NK-92 treated with Interleukin-12 subunit alpha and Interleukin-12 subunit beta, amount 100 ng/mL, for 24 hours (cell line): ENCODE measurements around the gene PEAK1.

Experiments
- DNase-seq: peaks from one replicate; lab custom pipeline; 2025; lab: John Stamatoyannopoulos, UW

Gene PEAK1

GRCh38 chr15:77402740-77403379 is 17.0 kb downstream of the PEAK1 start:
- no peak for DNase-seq

- no peak for DNase-seq
Observed at GRCh38 chr15:77400258-77400657, 19.6 kb downstream of the PEAK1 start.

- DNase-seq, result no peak
Observed at GRCh38 chr15:77398927-77399326, 21.0 kb downstream of the PEAK1 start.

GRCh38 chr15:77396692-77397091 is 23.2 kb downstream of the PEAK1 start:
- DNase-seq, result no peak

GRCh38 chr15:77395013-77395774 is 24.7 kb downstream of the PEAK1 start:
- DNase-seq, result no peak

- DNase-seq, result no peak
Observed at GRCh38 chr15:77393471-77393840, 26.4 kb downstream of the PEAK1 start.

- no peak for DNase-seq
Observed at GRCh38 chr15:77392762-77393470, 27.0 kb downstream of the PEAK1 start.

- no peak for DNase-seq
Observed at GRCh38 chr15:77391372-77391951, 28.4 kb downstream of the PEAK1 start.

GRCh38 chr15:77387365-77388105 is 32.4 kb downstream of the PEAK1 start:
- DNase-seq, result no peak

GRCh38 chr15:77386626-77387025 is 33.3 kb downstream of the PEAK1 start:
- no peak for DNase-seq

GRCh38 chr15:77384589-77385359 is 35.1 kb downstream of the PEAK1 start:
- no peak for DNase-seq

GRCh38 chr15:77384086-77384485 is 35.8 kb downstream of the PEAK1 start:
- no peak for DNase-seq

- DNase-seq, result no peak
Observed at GRCh38 chr15:77380033-77380432, 39.9 kb downstream of the PEAK1 start.

- DNase-seq, result no peak
Observed at GRCh38 chr15:77376770-77377169, 43.1 kb downstream of the PEAK1 start.

- DNase-seq, result no peak
Observed at GRCh38 chr15:77375133-77375532, 44.8 kb downstream of the PEAK1 start.

- DNase-seq, result no peak
Observed at GRCh38 chr15:77373441-77373840, 46.5 kb downstream of the PEAK1 start.

GRCh38 chr15:77371850-77372563 is 47.9 kb downstream of the PEAK1 start:
- DNase-seq, result no peak

- DNase-seq, result no peak
Observed at GRCh38 chr15:77370580-77370979, 49.3 kb downstream of the PEAK1 start.

GRCh38 chr15:77369168-77369567 is 50.7 kb downstream of the PEAK1 start:
- no peak for DNase-seq

GRCh38 chr15:77367631-77368030 is 52.3 kb downstream of the PEAK1 start:
- no peak for DNase-seq

GRCh38 chr15:77361456-77361855 is 58.4 kb downstream of the PEAK1 start:
- no peak for DNase-seq
